AG10803 (cell line): ENCODE measurements around the gene LUC7L3.

ENCODE experiments used
- DNase-seq: peaks from one replicate; pipeline ENCODE4 v3.0.0; 2010; ENCODE audit warnings: low read depth
- H3K4me3 ChIP-seq: 2 replicates; pipeline ENCODE4 v1.5.1; 2011; ENCODE audit warnings: mild to moderate bottlenecking, low read length, control low read depth
- TF ChIP-seq, protein P1 (sequence below): conservative IDR thresholded peaks from 2 replicates; pipeline ENCODE4 v1.5.1; 2011; ENCODE audit warnings: mild to moderate bottlenecking, low read length, control low read depth, inconsistent platforms

LUC7L3 gene

DNA sequence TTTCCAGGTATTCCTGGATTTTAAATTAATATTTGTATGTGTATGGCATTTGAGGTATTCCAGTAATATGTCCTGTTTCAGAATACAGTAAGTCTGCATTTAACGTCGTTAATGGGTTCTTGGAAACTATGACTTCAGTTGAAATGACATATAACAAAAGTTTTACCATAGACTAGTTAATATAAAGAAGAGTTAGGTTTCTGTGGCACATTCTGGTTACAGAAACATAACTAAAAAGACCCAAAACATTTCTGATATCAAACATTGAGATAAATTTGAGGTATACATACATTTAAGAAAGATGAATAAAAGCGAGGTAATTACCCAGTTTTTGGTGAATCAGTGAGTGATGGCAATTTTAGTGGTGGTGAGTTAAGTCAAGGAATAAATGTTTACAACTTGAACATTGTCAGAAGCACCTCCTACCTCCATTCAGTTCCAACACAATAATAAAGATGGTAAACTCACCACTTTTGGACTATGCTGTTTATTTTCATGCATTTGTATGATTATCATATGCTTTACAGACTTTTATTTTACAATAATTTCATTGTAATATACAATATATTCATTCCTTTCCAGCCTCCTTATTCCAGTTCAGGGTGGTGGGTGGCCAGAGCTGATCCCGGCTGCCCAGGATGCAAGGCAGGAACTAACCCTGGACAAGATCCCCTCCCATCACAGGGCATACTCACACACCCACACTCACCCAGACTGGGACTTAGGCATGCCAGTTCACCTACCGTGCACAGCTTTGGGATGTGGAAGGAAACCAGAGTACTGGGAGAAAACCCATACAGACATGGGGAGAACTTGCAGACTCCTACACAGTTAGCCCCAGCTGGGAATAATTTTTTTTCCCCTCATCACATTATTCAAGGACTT is 9.7 kb downstream of the LUC7L3 start:
- H3K4me3 ChIP-seq, result no peak overlapping the region
- no peak for DNase-seq
- TF ChIP-seq, protein P1, sequence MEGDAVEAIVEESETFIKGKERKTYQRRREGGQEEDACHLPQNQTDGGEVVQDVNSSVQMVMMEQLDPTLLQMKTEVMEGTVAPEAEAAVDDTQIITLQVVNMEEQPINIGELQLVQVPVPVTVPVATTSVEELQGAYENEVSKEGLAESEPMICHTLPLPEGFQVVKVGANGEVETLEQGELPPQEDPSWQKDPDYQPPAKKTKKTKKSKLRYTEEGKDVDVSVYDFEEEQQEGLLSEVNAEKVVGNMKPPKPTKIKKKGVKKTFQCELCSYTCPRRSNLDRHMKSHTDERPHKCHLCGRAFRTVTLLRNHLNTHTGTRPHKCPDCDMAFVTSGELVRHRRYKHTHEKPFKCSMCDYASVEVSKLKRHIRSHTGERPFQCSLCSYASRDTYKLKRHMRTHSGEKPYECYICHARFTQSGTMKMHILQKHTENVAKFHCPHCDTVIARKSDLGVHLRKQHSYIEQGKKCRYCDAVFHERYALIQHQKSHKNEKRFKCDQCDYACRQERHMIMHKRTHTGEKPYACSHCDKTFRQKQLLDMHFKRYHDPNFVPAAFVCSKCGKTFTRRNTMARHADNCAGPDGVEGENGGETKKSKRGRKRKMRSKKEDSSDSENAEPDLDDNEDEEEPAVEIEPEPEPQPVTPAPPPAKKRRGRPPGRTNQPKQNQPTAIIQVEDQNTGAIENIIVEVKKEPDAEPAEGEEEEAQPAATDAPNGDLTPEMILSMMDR, result no peak

DNA sequence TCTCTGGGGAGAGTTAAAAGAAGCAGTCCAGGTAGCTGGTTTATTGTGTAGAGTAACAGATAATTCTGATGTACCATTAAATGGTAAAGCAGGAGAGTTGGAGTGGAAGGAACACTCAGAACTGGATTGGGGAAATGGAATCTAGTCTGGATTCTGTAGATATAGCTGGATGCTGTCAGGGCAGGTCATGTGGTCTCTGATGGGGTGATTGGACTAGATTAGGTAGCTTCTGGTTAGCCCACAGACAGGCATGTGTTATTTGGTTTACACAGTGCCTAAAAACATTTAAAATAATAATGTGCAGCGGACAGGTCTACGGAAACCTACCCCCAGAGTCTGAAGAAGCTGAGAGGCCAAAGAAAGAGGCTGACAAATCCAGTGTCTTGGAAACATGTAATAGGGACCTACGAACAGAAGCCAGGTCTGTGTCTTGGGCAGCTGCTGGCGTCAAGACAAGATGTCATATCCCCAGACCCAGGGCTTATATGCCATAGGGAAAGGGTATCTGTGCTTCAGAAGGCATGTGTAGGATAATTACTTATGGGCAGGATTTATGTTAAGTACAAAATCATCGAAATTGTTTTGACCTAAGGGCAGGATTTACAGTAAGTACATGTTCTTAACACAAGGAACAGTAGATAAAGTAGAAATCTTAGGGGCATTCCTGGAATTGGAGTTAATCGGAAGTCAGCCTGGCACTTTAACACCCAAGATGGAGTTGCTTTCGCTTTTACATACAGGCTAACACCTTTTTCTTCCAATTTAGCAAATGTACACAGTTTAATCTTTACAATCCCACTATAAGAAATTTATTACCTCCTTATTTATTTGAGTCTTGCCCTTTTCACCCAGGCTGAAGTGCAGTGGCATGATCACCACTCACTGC is 12.4 kb downstream of the LUC7L3 start:
- no peak for DNase-seq
- TF ChIP-seq, protein P1, result no peak
- no peak overlapping the region for H3K4me3 ChIP-seq

DNA sequence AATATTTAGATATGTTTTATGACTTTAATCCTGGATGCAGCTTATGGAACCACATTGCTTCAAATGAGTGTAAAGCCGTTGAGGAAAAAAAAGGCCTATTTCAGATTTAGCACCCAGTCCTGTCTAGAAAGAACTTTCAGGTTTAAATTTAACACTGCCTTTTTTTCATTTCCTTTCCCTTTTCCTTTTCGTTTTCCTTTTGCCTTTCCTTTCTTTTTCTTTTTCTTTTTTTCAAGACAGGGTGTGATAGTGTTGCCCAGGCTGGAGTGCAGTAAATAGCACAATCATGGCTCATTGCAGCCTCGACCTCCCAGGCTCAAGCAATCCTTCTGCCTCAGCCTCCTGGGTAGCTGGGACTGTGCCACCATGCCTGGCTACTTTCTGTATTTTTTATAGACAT is 15.9 kb downstream of the LUC7L3 start:
- no peak for DNase-seq
- H3K4me3 ChIP-seq, result no peak overlapping the region
- TF ChIP-seq, protein P1, result no peak

DNA sequence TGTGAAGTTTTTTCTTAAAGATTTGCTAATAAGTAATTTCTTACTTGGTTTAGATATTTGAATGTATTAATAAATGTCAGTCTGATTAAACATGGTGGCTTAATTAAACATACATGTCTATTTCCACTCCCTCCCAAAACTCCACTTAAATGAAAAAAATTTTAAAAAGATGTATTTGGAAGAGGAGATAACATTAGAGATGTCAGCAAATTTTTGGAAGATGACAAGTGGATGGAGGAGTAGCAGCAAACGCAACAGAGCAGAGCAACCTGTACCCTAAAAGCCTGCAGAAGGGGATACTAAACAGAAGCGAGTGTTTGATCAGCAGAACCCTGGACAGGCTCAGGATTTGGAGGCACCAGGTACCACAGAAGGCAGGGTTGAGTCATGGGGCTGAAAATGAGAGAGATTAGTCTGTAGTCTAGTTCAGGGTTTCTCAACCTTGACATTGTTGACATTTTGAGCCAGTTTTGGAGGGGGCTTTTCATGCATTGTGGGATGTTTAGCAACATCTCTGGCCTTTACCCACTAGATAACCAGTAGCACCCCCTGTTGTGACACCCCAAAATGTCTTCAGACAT is 17.8 kb downstream of the LUC7L3 start:
- no peak overlapping the region for H3K4me3 ChIP-seq
- TF ChIP-seq, protein P1, result no peak
- DNase-seq, result no peak

DNA sequence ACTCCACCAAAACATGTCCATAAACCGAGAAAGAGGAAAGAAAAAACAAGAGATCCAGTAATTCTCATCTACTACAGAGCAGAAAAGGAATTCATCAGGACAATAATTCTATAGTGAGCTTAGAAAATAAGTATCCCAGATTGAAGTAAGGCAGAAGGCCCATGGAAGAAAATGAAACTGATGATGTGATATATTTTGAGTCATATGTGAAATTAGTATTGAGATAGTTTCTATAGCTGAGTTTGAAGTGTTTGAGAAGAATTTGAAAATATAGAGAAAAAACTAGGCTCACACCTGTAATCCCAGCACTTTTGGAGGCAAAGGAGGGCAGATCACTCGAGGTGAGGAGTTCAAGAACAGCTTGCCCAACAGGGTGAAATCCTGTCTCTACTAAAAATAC is 19.7 kb downstream of the LUC7L3 start:
- no peak for DNase-seq
- TF ChIP-seq, protein P1, result no peak
- H3K4me3 ChIP-seq, result no peak overlapping the region

DNA sequence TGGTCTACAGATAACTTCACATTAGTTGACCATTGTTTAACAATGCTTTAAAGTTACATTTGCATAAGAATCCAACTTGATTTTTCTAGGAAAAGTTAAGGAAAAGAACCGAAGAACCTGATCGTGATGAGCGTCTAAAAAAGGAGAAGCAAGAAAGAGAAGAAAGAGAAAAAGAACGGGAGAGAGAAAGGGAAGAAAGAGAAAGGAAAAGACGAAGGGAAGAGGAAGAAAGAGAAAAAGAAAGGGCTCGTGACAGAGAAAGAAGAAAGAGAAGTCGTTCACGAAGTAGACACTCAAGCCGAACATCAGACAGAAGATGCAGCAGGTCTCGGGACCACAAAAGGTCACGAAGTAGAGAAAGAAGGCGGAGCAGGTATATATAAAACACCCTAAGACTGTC is 26.2 kb downstream of the LUC7L3 start:
- DNase-seq, result no peak
- TF ChIP-seq, protein P1, result no peak
- H3K4me3 ChIP-seq, result no peak overlapping the region
